H7 (cell line): ENCODE results near the gene METTL16. TPM values are rescaled to one million over a fixed set of nuclear protein-coding genes. Genes with fewer than 3 reads are reported as not detected.

Experiments
- DNase-seq: peaks from one replicate; pipeline ENCODE4 v3.0.0; 2012
- H3K27me3 ChIP-seq: 2 replicates; pipeline ENCODE4 v1.6.0; 2011; ENCODE audit warnings: mild to moderate bottlenecking, low read length; ENCODE audit not compliant: control insufficient read depth, insufficient read depth
- H3K36me3 ChIP-seq: replicated peaks from 2 replicates; pipeline ENCODE4 v1.5.1; 2011; ENCODE audit warnings: low read length; ENCODE audit not compliant: control insufficient read depth, insufficient read depth
- H3K4me3 ChIP-seq: 2 replicates; pipeline ENCODE4 v1.5.1; 2011; ENCODE audit warnings: low read depth, mild to moderate bottlenecking, control low read depth, low read length, moderate library complexity; ENCODE audit not compliant: insufficient read depth
- total RNA-seq: library from RNA; depleted of rRNA; stranded (reverse); fragments of >200 nt; shearing (Covaris generic); gene quantifications from 2 replicates; pipeline ENCODE4 v1.2.3, GENCODE V29; 2014

Gene METTL16
- total RNA-seq, 1 experiment from 2014 or later, result 21.3 TPM

DNA sequence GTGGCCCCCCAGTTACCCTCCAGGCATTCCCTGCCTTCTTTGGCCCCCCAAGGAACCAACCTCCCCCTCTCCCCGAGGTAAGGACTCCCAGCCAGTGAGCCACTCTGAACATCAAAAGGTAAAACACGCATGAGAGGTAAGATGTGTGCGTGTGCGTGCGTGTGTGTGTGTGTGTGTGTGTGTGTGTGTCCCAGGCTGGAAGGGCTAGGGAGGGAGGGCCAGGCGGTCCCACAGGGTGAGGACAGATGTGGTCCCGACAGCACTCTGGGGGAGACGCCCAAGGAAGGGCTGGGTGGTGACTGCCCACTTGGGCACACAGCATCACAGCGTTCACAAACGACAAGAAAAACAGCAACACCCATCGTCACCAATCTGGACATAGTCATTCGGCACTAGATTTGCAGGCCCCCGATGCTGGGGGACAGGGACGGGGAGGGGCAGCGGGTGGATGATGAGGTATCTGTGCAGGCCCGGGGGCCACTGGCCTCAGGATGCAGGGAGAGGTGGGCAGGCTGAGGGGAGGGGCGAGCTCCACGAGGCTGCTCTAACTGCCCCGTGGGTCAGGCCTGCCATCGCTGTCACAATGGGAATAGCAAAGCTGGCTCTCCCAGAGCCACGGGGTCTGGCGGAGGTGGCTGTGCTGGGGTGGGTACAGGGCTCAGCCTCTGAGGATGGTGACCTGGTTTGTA is 127.1 kb downstream of the METTL16 start:
- H3K4me3 ChIP-seq, result no peak overlapping the region
- no peaks in the 10 kb centered on the region for H3K27me3 ChIP-seq
- DNase-seq, result no peak
- H3K36me3 ChIP-seq, result no peaks in the 10 kb centered on the region; the same call in 1 of the 2 replicates

DNA sequence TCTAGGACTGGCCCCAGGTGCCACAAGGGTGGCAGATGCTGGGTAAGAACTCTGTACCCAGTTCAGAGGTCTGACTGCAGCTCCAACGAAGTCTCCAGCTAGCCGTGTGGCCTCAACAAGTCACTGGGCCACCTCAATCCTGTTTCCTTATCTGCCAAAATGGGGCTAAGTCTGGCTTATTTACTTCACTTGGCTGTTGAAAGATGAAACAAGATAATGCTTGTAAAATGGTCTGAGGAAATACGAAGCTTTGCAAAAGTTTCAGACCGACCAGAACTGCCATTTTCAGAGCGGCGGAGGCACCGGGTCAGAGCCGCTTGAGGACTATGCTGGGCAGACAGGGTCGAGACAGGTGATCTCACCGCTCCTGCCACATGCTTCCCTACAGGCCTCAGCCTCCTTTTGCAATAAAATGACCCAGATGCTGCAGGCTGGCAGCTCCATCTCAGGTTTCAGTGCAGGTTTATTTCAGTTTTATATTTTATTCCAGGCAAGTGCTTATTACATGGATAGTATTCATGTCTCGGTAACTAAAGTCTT is 128.0 kb downstream of the METTL16 start:
- no peak for DNase-seq
- Histone ChIP-seq H3K27me3 (no peaks in the 10 kb centered on the region), H3K4me3 (no peak overlapping the region), H3K36me3 (no peaks in the 10 kb centered on the region; the same call in 1 of the 2 replicates)

DNA sequence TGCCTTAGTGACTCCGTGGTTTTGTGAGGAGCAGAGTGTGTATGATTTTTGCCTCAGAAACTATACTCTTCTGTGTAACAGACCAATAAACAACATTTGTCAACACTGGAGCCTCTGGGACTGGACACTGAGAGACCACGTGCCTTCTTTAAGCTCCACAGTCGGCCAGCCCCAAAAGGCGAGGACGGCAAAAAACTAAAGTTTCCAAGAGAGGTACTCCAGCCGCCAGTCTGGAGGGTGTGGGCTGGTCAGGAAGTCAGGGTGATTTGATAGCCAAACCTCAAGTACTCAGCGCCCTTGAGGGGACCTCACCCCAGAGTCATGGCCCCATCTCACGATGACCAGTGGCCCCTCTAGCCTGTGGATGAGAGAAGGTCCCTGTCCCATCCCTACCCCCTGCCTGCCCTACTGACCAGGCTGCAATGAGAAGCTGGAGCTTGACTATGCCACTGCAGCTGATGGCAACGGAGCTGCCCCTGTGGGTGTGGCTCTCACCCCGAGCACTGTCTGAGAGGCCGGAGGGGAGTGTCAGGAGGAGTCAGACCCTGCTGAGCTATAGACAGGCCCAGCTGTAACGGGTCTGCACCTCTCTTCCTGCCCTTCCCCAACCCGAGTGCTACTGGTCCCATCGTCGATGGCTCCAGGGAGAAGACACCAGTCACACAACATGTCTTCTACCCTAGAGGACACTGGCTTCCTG is 130.6 kb downstream of the METTL16 start:
- Histone ChIP-seq H3K27me3 (no peaks in the 10 kb centered on the region), H3K4me3 (no peak overlapping the region), H3K36me3 (no peaks in the 10 kb centered on the region; the same call in none of the 2 replicates)
- no peak for DNase-seq

DNA sequence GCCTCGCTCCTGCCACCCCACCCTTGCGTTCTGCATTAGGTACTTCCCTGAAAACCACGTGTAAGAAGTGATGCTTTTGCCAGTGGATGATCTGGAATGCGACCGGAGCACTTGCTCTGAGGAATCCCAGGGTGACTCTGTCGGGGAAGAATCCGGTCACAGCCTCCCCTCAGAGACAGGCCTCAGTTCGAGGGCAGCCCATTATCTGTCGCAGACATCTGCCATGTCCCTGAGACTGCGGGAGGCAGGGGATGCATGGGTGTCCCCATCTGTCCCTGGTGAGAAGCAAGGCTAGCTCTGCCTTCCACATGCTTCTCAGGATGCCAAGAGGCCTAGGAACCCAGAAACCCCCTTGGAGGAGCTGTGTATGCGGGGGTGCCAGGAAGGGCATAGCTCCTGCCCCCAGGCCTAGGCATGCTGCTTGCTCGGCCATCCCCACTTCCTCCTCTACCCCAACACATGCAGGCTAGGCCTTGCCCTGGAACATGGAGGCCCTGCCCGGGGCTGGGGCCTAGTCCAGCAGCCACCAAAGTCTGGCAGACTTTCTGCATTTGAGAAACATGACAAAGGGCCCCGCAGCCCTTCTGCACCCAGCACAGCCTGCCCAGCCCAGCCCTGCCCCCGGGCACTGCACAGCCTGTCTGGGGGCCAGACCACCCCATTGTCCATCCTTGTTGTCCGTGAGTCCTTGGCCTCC is 131.3 kb downstream of the METTL16 start:
- DNase-seq, result no peak
- H3K4me3 ChIP-seq, result no peak overlapping the region
- H3K36me3 ChIP-seq, result no peaks in the 10 kb centered on the region; the same call in none of the 2 replicates

DNA sequence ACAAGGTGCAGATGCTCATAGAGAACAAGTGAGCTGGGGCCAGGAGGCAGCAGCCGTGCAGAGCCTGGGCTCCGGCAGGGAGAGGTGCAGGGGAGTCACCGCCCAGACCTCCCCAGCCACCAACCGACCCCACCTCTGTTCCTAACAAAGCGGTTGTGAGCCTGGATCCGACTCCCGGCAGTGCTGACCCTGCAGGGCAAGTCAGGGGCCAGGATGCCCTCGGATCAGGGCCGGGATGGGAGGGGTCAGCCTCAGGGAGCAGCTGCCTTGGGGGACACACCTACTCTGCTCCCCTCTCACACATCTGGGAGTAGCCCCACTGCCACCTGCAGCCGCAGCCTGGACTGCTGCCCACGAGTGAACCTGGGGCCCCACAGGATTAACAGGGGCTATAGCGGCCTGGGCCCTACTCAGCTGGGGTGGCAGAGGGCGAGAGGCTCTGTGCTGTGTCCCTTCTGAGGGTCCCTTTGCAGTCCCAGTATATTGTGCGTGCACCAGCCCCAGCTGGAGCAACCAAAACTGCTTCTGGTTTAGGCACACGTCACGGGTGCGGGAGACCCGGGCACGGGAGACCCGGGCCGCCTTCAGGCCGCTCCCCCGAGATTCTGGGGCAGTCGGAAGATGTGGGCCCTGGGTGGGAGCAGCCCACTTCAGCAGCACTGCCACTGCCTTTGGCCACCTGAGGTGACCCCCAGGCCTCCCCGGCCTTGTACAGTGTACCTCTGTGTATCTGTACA is 132.0 kb downstream of the METTL16 start:
- Histone ChIP-seq H3K27me3 (no peaks in the 10 kb centered on the region), H3K4me3 (no peak overlapping the region), H3K36me3 (no peaks in the 10 kb centered on the region; the same call in none of the 2 replicates)
- no peak for DNase-seq

More for the DNA sequence above, 131.3 kb downstream of the METTL16 start:
- no peaks in the 10 kb centered on the region for H3K27me3 ChIP-seq

DNA sequence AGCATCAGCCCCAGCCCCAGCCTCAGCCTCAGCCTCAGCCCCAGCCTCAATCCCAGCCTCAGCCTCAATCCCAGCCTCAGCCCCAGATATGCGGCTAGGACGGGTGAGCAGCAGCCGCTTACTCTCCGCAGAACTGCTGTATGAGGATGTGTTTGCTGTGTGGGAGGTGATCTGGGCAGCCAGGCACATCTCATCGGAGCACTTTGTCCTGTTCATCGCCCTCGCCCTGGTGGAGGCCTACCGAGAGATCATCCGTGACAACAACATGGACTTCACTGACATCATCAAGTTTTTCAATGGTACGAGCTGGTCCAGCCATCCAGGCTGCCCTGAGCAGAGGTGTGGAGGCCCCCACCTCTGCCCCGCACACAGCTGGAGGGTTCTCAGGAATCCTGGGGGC is 132.8 kb downstream of the METTL16 start:
- Histone ChIP-seq H3K36me3 (no peaks in the 10 kb centered on the region; the same call in none of the 2 replicates), H3K27me3 (no peaks in the 10 kb centered on the region), H3K4me3 (no peak overlapping the region)
- DNase-seq, result no peak

DNA sequence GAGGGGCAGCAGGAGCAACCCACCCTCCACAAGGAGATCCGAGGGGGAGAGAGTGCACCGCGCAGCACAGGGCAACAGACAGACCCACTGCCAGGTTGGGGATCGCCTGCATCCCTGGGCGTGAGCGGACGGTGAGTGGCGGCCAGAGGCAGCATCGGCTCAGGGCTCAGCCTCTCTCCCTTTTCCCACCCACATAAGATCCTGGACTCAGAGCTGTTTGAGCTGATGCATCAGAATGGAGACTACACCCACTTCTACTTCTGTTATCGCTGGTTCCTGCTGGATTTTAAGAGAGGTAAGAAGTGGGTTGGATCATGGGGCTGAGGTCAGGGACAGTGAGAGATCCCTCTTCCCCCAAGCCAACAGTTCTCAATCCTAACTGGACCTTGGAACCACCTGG is 134.0 kb downstream of the METTL16 start:
- H3K4me3 ChIP-seq, result no peak overlapping the region

DNA sequence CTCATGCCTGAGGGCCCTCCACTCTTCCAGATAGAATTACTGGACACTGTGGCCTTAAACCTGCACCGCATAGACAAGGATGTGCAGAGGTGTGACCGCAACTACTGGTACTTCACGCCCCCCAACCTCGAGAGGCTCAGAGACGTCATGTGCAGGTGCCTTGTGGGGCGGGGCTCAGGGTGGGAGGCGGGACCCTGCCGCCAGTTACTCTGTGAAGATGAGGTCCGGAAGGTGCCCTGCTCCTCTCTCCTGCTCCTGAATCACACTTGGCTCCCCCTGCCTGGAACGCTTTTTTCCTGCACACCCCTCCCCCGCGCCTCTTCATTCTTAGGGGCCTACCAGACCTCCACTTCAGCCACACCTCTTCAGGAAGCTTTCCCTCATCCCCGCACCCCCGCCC is 135.6 kb downstream of the METTL16 start:
- DNase-seq, result peak; percentile 73
- Histone ChIP-seq H3K4me3 (no peak overlapping the region), H3K36me3 (peaks cover 1% of the 10 kb centered on the region), H3K27me3 (no peaks in the 10 kb centered on the region)

More for the DNA sequence above, 134.0 kb downstream of the METTL16 start:
- Histone ChIP-seq H3K36me3 (peaks cover 1% of the 10 kb centered on the region), H3K27me3 (no peaks in the 10 kb centered on the region)
- no peak for DNase-seq

DNA sequence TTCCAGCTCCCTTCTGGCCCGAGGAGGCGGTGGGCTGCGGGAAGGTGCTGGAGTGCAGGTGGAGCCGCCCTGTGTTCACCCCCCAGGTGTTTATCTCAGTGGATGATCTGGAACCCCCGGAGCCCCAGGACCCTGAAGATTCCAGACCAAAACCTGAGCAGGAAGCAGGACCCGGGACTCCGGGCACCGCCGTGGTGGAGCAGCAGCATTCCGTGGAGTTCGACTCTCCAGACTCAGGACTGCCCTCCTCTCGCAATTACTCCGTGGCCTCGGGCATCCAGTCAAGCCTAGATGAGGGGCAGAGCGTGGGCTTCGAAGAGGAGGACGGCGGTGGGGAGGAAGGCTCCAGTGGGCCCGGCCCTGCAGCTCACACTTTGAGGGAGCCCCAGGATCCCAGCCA is 136.3 kb downstream of the METTL16 start:
- peaks cover 1% of the 10 kb centered on the region for H3K36me3 ChIP-seq
- H3K4me3 ChIP-seq, result no peak overlapping the region
- no peaks in the 10 kb centered on the region for H3K27me3 ChIP-seq
- no peak for DNase-seq

DNA sequence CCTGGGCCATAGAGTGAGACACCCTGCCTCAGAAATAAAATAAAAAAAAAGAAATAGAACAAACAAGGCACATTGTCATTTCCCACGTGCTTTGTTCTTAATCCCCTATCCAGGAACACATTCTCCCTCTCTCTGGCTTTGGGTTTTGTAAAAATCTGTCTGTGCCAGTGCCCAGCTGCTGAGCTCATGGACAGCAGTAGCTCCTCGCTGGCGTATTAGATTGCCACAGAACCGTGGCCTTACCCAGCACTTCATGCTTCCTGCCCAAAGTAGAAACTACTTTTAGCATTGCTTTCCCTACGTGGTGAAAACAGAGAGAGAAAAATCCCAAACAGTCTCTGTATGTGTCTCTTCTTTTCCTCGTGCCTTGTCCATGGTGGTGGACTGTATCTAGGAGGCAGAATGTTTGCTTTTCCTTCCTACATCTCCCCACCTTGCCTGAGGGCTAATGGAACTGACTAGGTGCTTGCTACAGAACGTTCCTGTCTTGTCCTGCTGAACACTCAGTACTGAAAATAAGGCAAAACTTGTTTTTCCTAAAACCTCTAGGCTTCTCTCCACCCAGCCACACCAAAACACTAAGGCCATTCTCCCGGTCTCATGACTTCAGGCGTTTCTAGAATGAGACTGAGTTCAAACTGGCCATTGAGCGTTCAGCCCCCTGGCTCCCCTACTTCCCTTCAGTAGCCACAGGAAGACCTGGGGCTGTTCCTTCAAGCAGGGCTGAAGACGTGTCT is 137.0 kb downstream of the METTL16 start:
- no peaks in the 10 kb centered on the region for H3K27me3 ChIP-seq
- H3K4me3 ChIP-seq, result no peak overlapping the region
- H3K36me3 ChIP-seq, result peaks cover 1% of the 10 kb centered on the region
- no peak for DNase-seq

DNA sequence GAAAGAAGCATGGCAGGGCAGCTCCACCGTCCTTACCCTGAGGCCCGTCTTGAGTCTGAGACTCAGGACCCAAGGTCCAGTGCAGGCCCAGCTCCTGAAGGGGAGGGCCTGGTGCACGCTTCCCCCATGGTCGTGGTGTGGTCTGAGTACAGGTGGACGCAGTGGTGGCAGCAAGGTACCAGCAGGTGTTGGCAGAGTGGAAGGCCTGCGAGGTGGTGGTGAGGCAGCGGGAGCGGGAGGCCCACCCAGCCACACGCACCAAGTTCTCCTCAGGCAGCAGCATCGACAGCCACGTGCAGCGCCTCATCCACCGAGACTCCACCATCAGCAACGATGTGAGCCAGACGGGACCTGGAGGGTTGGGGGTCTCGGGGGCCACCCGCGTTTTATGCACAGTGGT is 138.5 kb downstream of the METTL16 start:
- no peak for DNase-seq
- Histone ChIP-seq H3K4me3 (no peak overlapping the region), H3K27me3 (no peaks in the 10 kb centered on the region), H3K36me3 (peaks cover 1% of the 10 kb centered on the region)

DNA sequence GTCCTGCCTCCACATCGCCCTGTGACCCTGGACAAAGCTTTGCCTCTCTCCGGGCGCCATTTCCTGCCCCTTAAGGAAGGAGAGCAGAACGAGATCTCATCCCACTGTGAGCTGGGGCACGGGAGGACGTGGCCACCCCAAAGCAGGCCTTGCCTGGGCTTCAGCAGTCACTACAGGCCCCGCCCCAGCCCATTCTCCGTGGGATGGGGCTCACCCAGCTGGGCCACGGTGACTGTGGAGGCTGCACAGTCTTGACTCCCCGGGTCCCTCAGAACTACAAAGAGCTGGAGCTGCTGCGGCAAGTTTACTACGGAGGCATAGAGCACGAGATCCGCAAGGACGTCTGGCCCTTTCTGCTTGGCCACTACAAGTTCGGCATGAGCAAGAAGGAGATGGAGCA is 139.0 kb downstream of the METTL16 start:
- DNase-seq, result no peak
- H3K4me3 ChIP-seq, result no peak overlapping the region
- H3K27me3 ChIP-seq, result no peaks in the 10 kb centered on the region
- peaks cover 1% of the 10 kb centered on the region for H3K36me3 ChIP-seq

DNA sequence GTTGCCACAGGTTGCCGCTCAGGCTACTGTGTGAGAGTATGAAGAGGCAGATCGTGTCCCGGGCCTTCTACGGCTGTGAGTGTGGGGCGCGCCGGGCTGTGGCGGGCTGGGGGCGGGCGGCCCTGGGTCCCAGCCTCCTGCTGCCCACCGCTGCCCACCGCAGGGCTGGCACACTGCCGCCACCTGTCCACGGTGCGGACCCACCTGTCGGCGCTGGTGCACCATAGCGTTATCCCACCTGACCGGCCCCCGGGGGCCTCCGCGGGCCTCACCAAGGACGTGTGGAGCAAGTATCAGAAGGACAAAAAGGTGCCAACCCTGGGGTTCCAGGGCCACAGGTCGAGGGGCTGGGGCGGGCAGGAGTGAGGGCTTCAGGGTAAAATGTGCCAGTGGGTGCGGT is 139.5 kb downstream of the METTL16 start:
- H3K4me3 ChIP-seq, result no peak overlapping the region
- peaks cover 1% of the 10 kb centered on the region for H3K36me3 ChIP-seq
- DNase-seq, result no peak
- no peaks in the 10 kb centered on the region for H3K27me3 ChIP-seq
